Loucy (cell line): ENCODE results near the gene CCDC158.

Experiments
- H2AFZ ChIP-seq: fragments of 200-600 bp; sonication (generic); 2 replicates; pipeline ENCODE4 v1.6.0; 2016; ENCODE audit warnings: antibody characterized with exemption, mild to moderate bottlenecking, low read length, moderate library complexity
- H3F3A ChIP-seq: fragments of 200-600 bp; 2 replicates; pipeline ENCODE4 v1.6.0; 2016; ENCODE audit warnings: antibody characterized with exemption, low read depth, mild to moderate bottlenecking
- H3K27me3 ChIP-seq: fragments of 200-600 bp; sonication (generic); 2 replicates; pipeline ENCODE4 v1.6.1; 2014; ENCODE audit warnings: low read length, mild to moderate bottlenecking; ENCODE audit not compliant: insufficient read depth, poor library complexity, severe bottlenecking
- H3K36me3 ChIP-seq: fragments of 200-600 bp; sonication (generic); 2 replicates; pipeline ENCODE4 v1.6.1; 2016; ENCODE audit warnings: low read length; ENCODE audit not compliant: insufficient read depth
- H3K4me1 ChIP-seq: fragments of 200-600 bp; sonication (generic); 2 replicates; pipeline ENCODE4 v1.5.1; 2014; ENCODE audit warnings: low read length, mild to moderate bottlenecking; ENCODE audit not compliant: insufficient read depth, poor library complexity, severe bottlenecking
- H3K4me2 ChIP-seq: fragments of 200-600 bp; sonication (generic); 2 replicates; pipeline ENCODE4 v1.6.0; 2014; ENCODE audit warnings: antibody characterized with exemption, low read length, low read depth, mild to moderate bottlenecking; ENCODE audit not compliant: poor library complexity, severe bottlenecking
- H3K4me3 ChIP-seq: fragments of 200-600 bp; sonication (generic); 2 replicates; pipeline ENCODE4 v1.5.1; 2014; ENCODE audit warnings: low read length, mild to moderate bottlenecking, mixed read lengths; ENCODE audit not compliant: poor library complexity, severe bottlenecking
- H3K79me2 ChIP-seq: fragments of 200-600 bp; sonication (generic); 2 replicates; pipeline ENCODE4 v1.6.1; 2014; ENCODE audit warnings: low read length; ENCODE audit not compliant: insufficient read depth
- H3K9ac ChIP-seq: fragments of 200-600 bp; sonication (generic); 2 replicates; pipeline ENCODE4 v1.6.0; 2014; ENCODE audit warnings: mild to moderate bottlenecking, low read depth, low read length, moderate library complexity; ENCODE audit not compliant: poor library complexity, severe bottlenecking
- H3K9me2 ChIP-seq: fragments of 200-600 bp; sonication (generic); replicated peaks from 2 replicates; pipeline ENCODE4 v1.6.1; 2016; ENCODE audit warnings: low read depth, low read length, mixed read lengths
- H3K9me3 ChIP-seq: fragments of 200-600 bp; sonication (generic); 2 replicates; pipeline ENCODE4 v1.6.1; 2014; ENCODE audit warnings: mild to moderate bottlenecking, antibody characterized with exemption, low read length, low read depth; ENCODE audit not compliant: insufficient read depth
- H4K20me1 ChIP-seq: fragments of 200-600 bp; sonication (generic); 2 replicates; pipeline ENCODE4 v1.6.0; 2014; ENCODE audit warnings: antibody characterized with exemption, low read length, mild to moderate bottlenecking; ENCODE audit not compliant: insufficient read depth, poor library complexity, severe bottlenecking
- EZH2phosphoT487 ChIP-seq: fragments of 200-600 bp; IDR thresholded peaks from 2 replicates; pipeline ENCODE4 v1.6.1; 2018; ENCODE audit warnings: antibody characterized with exemption, mild to moderate bottlenecking, moderate library complexity, borderline replicate concordance
- TF ChIP-seq, protein P1 (sequence below): fragments of 200-600 bp; sonication (generic); conservative IDR thresholded peaks from 2 replicates; pipeline ENCODE4 v1.5.1; 2014; ENCODE audit warnings: mild to moderate bottlenecking, antibody characterized with exemption, low read length

CCDC158 gene

DNA sequence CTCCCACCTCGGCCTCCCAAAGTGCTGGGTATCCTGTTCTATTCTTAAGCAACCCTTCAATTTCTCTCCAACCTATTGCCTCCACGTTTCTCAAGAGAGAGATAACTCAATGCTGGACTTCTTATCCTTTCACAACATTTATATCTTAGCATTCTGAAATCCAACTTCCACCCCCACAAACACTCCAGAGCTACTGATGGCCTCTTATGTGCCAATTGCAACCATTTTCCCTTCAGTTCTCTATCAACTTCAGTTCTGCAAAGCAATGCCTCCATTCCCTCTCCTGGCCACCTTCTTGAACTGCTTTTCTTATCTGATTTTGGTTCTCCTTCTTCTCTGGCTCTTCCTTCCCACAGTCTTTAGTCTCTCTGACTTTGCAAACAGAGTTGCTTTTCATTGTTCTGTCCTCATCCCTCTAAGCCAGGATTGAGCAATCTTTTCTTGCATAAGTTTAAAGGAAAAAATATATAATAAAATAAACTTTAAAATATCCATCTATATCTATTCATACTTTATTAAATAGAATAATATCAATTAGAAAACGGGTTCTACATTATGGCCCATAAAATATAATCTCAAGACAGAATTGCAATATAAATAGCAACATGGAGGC, 118.0 kb downstream of the CCDC158 start:
- TF ChIP-seq, protein P1, sequence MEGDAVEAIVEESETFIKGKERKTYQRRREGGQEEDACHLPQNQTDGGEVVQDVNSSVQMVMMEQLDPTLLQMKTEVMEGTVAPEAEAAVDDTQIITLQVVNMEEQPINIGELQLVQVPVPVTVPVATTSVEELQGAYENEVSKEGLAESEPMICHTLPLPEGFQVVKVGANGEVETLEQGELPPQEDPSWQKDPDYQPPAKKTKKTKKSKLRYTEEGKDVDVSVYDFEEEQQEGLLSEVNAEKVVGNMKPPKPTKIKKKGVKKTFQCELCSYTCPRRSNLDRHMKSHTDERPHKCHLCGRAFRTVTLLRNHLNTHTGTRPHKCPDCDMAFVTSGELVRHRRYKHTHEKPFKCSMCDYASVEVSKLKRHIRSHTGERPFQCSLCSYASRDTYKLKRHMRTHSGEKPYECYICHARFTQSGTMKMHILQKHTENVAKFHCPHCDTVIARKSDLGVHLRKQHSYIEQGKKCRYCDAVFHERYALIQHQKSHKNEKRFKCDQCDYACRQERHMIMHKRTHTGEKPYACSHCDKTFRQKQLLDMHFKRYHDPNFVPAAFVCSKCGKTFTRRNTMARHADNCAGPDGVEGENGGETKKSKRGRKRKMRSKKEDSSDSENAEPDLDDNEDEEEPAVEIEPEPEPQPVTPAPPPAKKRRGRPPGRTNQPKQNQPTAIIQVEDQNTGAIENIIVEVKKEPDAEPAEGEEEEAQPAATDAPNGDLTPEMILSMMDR = no peak
- TF ChIP-seq EZH2phosphoT487 = no peak
- H3K36me3 ChIP-seq = no peaks in the 10 kb centered on the region
- no peaks in the 10 kb centered on the region for H3K9me2 ChIP-seq
- no peak overlapping the region for H3K9ac ChIP-seq
- H3K27me3 ChIP-seq = no peaks in the 10 kb centered on the region
- peaks cover 6% of the 10 kb centered on the region for H4K20me1 ChIP-seq
- H3K4me3 ChIP-seq = no peak overlapping the region
- no peak overlapping the region for H2AFZ ChIP-seq
- peaks cover 18% of the 10 kb centered on the region for H3F3A ChIP-seq
- peak overlapping the region; percentile 86 for H3K4me2 ChIP-seq
- H3K79me2 ChIP-seq = peaks cover 40% of the 10 kb centered on the region
- peaks cover 61% of the 10 kb centered on the region for H3K4me1 ChIP-seq
- H3K9me3 ChIP-seq = peaks cover 8% of the 10 kb centered on the region; the same call in 1 of the 2 replicates

DNA sequence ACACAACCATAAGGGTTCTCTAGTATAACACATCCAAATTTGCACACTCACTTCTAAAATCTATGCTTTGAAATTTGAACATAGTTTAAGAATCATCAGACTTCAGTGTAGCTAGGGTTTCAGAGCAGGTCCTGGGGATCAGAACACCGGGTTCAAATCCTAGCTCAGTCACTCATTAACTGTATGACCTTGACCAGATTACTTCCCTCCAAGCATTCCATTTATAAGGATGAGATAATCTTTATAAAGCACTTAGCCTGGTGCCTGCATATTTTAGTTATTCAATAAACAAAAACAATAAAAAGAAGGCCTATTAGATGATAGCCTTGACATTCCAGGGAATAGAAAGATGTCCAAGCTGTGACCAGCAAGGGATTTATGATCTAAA, 119.2 kb downstream of the CCDC158 start:
- Histone ChIP-seq H3K4me2 (peak overlapping the region; percentile 55), H4K20me1 (no peaks in the 10 kb centered on the region), H3F3A (peaks cover 18% of the 10 kb centered on the region), H3K4me1 (peaks cover 54% of the 10 kb centered on the region), H3K9ac (peak overlapping the region; percentile 11), H2AFZ (no peak overlapping the region), H3K79me2 (peaks cover 29% of the 10 kb centered on the region; the same call in 1 of the 2 replicates), H3K9me2 (no peaks in the 10 kb centered on the region), H3K27me3 (no peaks in the 10 kb centered on the region), H3K36me3 (no peaks in the 10 kb centered on the region), H3K4me3 (peak overlapping the region; percentile 24), H3K9me3 (peaks cover 11% of the 10 kb centered on the region; the same call in 1 of the 2 replicates)
- no peak for TF ChIP-seq EZH2phosphoT487
- TF ChIP-seq, protein P1 = no peak

DNA sequence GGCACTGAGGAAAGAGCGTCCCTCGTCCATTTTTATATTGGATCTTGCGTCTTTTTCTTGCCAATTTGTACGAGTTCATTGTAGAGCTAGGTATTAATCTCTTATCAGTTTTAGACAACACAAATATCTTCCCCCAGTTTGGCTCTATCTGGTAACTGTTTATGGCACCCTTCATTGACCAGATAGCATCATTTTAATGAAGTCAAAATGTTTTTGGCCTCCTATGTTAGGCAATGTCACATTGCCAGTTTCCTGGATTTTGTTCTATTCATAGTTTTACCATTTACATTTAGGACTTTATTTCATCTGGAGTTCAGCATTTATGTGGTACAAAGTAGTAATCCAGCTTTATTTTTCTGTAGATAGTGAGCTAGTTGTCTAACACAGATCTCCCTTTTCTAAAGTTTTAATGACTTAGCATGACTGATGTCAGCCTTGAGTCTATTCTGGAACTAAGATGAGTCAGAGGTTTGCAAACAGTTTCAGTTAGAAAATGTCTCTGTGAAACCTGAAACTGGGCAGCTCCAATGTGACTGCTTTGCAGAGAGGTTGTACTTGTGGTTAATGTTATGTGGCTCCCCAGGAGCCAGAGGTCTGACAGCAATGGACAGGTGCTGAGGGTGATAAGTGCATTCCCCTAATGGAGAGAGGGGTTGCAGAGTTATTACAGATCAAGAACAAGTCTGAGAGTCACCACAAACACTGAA, 119.7 kb downstream of the CCDC158 start:
- H3F3A ChIP-seq = peaks cover 18% of the 10 kb centered on the region
- H3K79me2 ChIP-seq = peaks cover 25% of the 10 kb centered on the region; the same call in 1 of the 2 replicates
- peak overlapping the region; percentile 36 for H3K9ac ChIP-seq
- peak overlapping the region; percentile 30 for H3K4me3 ChIP-seq
- H4K20me1 ChIP-seq = no peaks in the 10 kb centered on the region
- no peaks in the 10 kb centered on the region for H3K9me2 ChIP-seq
- peak overlapping the region; percentile 55 for H3K4me2 ChIP-seq
- no peak overlapping the region for H2AFZ ChIP-seq
- TF ChIP-seq, protein P1 = no peak
- TF ChIP-seq EZH2phosphoT487 = no peak
- no peaks in the 10 kb centered on the region for H3K36me3 ChIP-seq
- peaks cover 12% of the 10 kb centered on the region; the same call in 1 of the 2 replicates for H3K9me3 ChIP-seq
- peaks cover 54% of the 10 kb centered on the region for H3K4me1 ChIP-seq
- no peaks in the 10 kb centered on the region for H3K27me3 ChIP-seq
